ENCODE results near the gene U2AF1. TPM values are rescaled to one million over a fixed set of nuclear protein-coding genes. Genes with fewer than 3 reads are reported as not detected.
"Not testable (repeated sequence)": the region's sequence is repeated elsewhere in the genome, so short reads cannot be mapped to it uniquely, and the experiment has no call there.

U2AF1 gene
- total RNA-seq, 2 donors from 2014 or later = 18.1 to 20.5 TPM

- H3K9me3 ChIP-seq; intact Hi-C loops (cut with DNase I); DNase-seq; H3K4me1 ChIP-seq; H3K36me3 ChIP-seq; H3K27me3 ChIP-seq; H3K27ac ChIP-seq; H3K9ac ChIP-seq (ENCODE audit: low read depth in 2 of 2, low read length in 2 of 2); H3K4me3 ChIP-seq: not testable (repeated sequence)
These were observed 2.7 kb downstream of the U2AF1 start for GRCh38 chr21:43104642-43105041.

GRCh38 chr21:43102281-43102680, 5.1 kb downstream of the U2AF1 start:
- DNase-seq; intact Hi-C loops (cut with DNase I); H3K27ac ChIP-seq; H3K4me1 ChIP-seq; H3K4me3 ChIP-seq; H3K36me3 ChIP-seq; H3K9ac ChIP-seq (ENCODE audit: low read depth in 2 of 2, low read length in 2 of 2); H3K27me3 ChIP-seq; H3K9me3 ChIP-seq: not testable (repeated sequence)

- H3K4me1 ChIP-seq; DNase-seq; H3K36me3 ChIP-seq; H3K27me3 ChIP-seq; H3K9ac ChIP-seq (ENCODE audit: low read depth in 2 of 2, low read length in 2 of 2); H3K4me3 ChIP-seq; H3K9me3 ChIP-seq; intact Hi-C loops (cut with DNase I); H3K27ac ChIP-seq: not testable (repeated sequence)
These were observed 5.7 kb downstream of the U2AF1 start for GRCh38 chr21:43101676-43102075.

- H3K36me3 ChIP-seq; H3K9ac ChIP-seq (ENCODE audit: low read depth in 2 of 2, low read length in 2 of 2); H3K27ac ChIP-seq; H3K27me3 ChIP-seq; DNase-seq; H3K4me3 ChIP-seq; H3K4me1 ChIP-seq; intact Hi-C loops (cut with DNase I); H3K9me3 ChIP-seq: not testable (repeated sequence)
These were observed 6.4 kb downstream of the U2AF1 start for GRCh38 chr21:43101000-43101399.

- H3K36me3 ChIP-seq; intact Hi-C loops (cut with DNase I); H3K9me3 ChIP-seq; DNase-seq; H3K27ac ChIP-seq; H3K27me3 ChIP-seq; H3K4me1 ChIP-seq; H3K9ac ChIP-seq (ENCODE audit: low read depth in 2 of 2, low read length in 2 of 2); H3K4me3 ChIP-seq: not testable (repeated sequence)
These were observed 15.3 kb downstream of the U2AF1 start for GRCh38 chr21:43091979-43092614.

GRCh38 chr21:43090947-43091346, 16.4 kb downstream of the U2AF1 start:
- H3K4me1 ChIP-seq; H3K27ac ChIP-seq; intact Hi-C loops (cut with DNase I); H3K36me3 ChIP-seq; H3K9me3 ChIP-seq; H3K27me3 ChIP-seq; H3K9ac ChIP-seq (ENCODE audit: low read depth in 2 of 2, low read length in 2 of 2); H3K4me3 ChIP-seq; DNase-seq: not testable (repeated sequence)

GRCh38 chr21:43089463-43089862, 17.9 kb downstream of the U2AF1 start:
- H3K4me1 ChIP-seq; H3K27ac ChIP-seq; intact Hi-C loops (cut with DNase I); H3K9ac ChIP-seq (ENCODE audit: low read depth in 2 of 2, low read length in 2 of 2); DNase-seq; H3K4me3 ChIP-seq; H3K9me3 ChIP-seq; H3K27me3 ChIP-seq; H3K36me3 ChIP-seq: not testable (repeated sequence)

GRCh38 chr21:43082587-43083300, 24.6 kb downstream of the U2AF1 start:
- H3K9ac ChIP-seq (ENCODE audit: low read depth in 2 of 2, low read length in 2 of 2); H3K27me3 ChIP-seq; H3K27ac ChIP-seq; intact Hi-C loops (cut with DNase I); H3K4me1 ChIP-seq; H3K4me3 ChIP-seq; H3K9me3 ChIP-seq; H3K36me3 ChIP-seq; DNase-seq: not testable (repeated sequence)

GRCh38 chr21:43076643-43077042, 30.7 kb downstream of the U2AF1 start:
- H3K27ac ChIP-seq; H3K9me3 ChIP-seq; H3K27me3 ChIP-seq; H3K9ac ChIP-seq (ENCODE audit: low read depth in 2 of 2, low read length in 2 of 2); DNase-seq; H3K36me3 ChIP-seq; intact Hi-C loops (cut with DNase I); H3K4me1 ChIP-seq; H3K4me3 ChIP-seq: not testable (repeated sequence)

GRCh38 chr21:43076023-43076637, 31.2 kb downstream of the U2AF1 start:
- intact Hi-C loops (cut with DNase I); H3K4me1 ChIP-seq; H3K9ac ChIP-seq (ENCODE audit: low read depth in 2 of 2, low read length in 2 of 2); H3K27ac ChIP-seq; DNase-seq; H3K36me3 ChIP-seq; H3K27me3 ChIP-seq; H3K4me3 ChIP-seq; H3K9me3 ChIP-seq: not testable (repeated sequence)

- H3K27ac ChIP-seq; H3K9ac ChIP-seq (ENCODE audit: low read depth in 2 of 2, low read length in 2 of 2); H3K4me1 ChIP-seq; H3K9me3 ChIP-seq; DNase-seq; H3K27me3 ChIP-seq; H3K36me3 ChIP-seq; intact Hi-C loops (cut with DNase I); H3K4me3 ChIP-seq: not testable (repeated sequence)
These were observed 32.0 kb downstream of the U2AF1 start, which contains the start of gene CBS for GRCh38 chr21:43075170-43076022. Gene CBS (minus strand): TSS chr21:43075835. CDS start chr21:43072193, 3,642 bp downstream.

- H3K27ac ChIP-seq; H3K4me1 ChIP-seq; H3K27me3 ChIP-seq; H3K4me3 ChIP-seq; intact Hi-C loops (cut with DNase I); H3K9ac ChIP-seq (ENCODE audit: low read depth in 2 of 2, low read length in 2 of 2); H3K9me3 ChIP-seq; H3K36me3 ChIP-seq; DNase-seq: not testable (repeated sequence)
These were observed 32.8 kb downstream of the U2AF1 start for GRCh38 chr21:43074401-43075169.

Measured in colonic mucosa (tissue), 4 donors.